ENCODE measurements around the gene C6orf136.
"Not testable (repeated sequence)": the region's sequence is repeated elsewhere in the genome, so short reads cannot be mapped to it uniquely, and the experiment has no call there.

The C6orf136 gene

DNA sequence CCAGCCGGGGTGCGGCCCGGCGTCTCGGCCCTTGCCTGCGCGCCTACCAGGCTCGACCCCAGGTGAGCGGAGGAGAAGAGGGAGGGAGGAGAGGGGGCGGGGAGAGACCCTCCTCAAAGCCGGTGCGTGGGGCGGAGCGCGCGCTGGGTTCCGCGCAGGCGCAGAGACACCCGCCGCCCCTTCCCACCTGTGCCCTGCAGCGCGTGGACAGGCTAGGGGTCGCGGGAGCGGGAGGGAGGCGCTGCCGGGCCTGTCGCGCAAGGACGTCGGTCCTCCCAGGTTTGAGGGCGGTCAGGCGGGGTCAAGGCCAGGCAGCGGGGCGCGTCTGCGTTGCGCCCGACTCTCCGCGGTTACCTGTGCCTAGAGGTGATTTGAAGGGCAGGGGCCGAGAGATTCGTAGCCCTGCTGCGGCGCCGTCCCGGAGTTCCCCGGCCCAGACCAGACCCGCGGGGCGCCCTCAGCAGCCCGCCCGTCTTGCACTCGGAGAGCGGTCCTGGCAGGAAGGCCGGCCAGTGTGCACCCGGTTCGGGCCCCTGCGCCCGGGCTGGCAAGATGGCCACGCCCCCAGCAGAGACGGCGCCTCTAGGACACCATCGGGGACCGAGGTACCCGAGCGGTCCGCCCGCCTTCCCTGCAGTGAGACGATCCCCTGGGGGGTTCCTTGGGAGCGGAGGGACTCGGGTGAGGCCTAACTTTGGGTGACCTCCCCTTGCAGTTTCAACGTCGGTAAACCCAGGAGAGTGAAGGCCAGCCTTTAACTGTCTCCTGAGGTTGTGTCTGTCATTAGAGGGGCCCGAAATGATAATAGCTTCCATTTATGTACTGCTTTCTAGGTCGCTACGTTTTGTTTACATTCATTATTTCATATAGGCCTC lies 546 bp downstream of the C6orf136 start:
- TF ChIP-seq, protein P1, sequence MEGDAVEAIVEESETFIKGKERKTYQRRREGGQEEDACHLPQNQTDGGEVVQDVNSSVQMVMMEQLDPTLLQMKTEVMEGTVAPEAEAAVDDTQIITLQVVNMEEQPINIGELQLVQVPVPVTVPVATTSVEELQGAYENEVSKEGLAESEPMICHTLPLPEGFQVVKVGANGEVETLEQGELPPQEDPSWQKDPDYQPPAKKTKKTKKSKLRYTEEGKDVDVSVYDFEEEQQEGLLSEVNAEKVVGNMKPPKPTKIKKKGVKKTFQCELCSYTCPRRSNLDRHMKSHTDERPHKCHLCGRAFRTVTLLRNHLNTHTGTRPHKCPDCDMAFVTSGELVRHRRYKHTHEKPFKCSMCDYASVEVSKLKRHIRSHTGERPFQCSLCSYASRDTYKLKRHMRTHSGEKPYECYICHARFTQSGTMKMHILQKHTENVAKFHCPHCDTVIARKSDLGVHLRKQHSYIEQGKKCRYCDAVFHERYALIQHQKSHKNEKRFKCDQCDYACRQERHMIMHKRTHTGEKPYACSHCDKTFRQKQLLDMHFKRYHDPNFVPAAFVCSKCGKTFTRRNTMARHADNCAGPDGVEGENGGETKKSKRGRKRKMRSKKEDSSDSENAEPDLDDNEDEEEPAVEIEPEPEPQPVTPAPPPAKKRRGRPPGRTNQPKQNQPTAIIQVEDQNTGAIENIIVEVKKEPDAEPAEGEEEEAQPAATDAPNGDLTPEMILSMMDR (IDR thresholded peaks at IDR 0.05; ENCODE audit: insufficient read depth, low read depth, low read length, missing control alignments): no peak
- DNase-seq (ENCODE audit: low read depth): peak; percentile 57
- H3K4me3 ChIP-seq (ENCODE audit: low read length): peak overlapping the region; percentile 71

DNA sequence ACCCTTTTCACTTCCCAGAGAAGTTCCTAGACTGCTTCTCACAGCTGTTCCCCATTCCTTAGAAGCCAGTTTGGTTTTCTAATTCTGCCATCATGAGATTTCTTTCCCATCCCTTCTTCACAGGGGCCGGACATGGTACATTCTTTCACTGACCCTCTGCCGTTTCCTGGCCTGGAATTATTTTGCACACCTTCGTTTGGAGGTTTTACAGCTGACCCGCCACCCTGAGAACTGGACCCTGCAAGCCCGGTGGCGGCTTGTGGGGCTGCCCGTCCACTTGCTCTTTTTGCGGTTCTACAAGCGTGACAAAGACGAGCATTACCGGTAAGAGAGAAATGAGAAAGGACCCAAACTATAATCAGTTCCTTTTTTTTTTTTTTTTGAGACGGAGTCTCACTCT lies 4.2 kb downstream of the C6orf136 start:
- no peak overlapping the region for H3K4me3 ChIP-seq (ENCODE audit: low read length)
- DNase-seq (ENCODE audit: low read depth): no peak
- TF ChIP-seq, protein P1 (IDR thresholded peaks at IDR 0.05; ENCODE audit: insufficient read depth, low read depth, low read length, missing control alignments): no peak

DNA sequence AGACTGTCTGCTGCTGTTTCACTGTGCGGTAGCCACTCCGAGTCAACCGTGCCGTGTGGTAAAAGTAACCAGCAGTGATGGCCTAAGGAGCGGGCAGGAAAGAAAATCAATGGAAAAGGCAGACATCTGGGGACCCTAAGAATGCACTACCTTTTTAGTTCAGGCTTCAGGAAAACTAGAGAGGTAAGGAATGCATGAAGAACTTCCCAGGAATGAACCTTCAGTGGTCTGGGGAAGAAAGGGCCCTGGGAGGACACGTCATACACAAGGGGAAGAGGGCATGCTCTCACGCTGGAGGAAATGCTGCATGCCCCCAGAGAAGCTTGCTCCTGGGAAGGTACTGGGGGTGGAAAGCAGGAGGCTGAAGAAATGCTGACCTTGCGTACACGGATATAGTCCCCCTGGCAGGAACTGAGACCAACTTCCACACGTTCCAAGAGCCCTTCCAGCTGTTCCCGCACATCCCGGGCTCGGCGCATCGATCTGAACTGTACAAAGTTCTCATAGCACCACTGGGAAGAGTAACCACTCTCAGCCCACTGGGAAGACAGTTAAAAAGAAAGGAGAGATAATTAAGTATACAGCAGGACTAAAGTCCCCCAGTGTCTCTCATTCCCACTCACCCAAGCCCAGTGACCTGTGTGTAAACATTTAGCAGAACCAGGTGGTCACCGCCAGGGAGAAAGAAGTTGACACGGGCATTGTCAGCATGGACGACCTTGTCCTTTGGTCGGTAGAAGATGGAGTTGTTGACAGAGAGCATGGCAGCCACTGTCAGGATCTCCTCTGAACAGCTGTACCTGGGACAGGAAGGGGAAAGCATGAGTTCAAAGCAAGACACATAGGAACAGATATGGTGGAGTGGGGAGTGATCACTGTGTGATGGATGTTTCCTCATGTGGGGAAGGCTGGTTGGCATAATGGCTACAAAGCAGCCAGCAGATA lies 8.1 kb downstream of the C6orf136 start:
- TF ChIP-seq, protein P1 (IDR thresholded peaks at IDR 0.05; ENCODE audit: insufficient read depth, low read depth, low read length, missing control alignments): no peak
- H3K4me3 ChIP-seq (ENCODE audit: low read length): no peak overlapping the region
- DNase-seq (ENCODE audit: low read depth): no peak

- H3K4me3 ChIP-seq (ENCODE audit: low read length): no peak overlapping the region
- no peak for DNase-seq (ENCODE audit: low read depth)
- TF ChIP-seq, protein P1 (IDR thresholded peaks at IDR 0.05; ENCODE audit: insufficient read depth, low read depth, low read length, missing control alignments): no peak
Observed at GRCh38 chr6:30655743-30656094, 8.8 kb downstream of the C6orf136 start.

GRCh38 chr6:30656513-30656912 lies 9.6 kb downstream of the C6orf136 start:
- no peak for DNase-seq (ENCODE audit: low read depth)
- TF ChIP-seq, protein P1 (IDR thresholded peaks at IDR 0.05; ENCODE audit: insufficient read depth, low read depth, low read length, missing control alignments): no peak
- no peak overlapping the region for H3K4me3 ChIP-seq (ENCODE audit: low read length)

DNA sequence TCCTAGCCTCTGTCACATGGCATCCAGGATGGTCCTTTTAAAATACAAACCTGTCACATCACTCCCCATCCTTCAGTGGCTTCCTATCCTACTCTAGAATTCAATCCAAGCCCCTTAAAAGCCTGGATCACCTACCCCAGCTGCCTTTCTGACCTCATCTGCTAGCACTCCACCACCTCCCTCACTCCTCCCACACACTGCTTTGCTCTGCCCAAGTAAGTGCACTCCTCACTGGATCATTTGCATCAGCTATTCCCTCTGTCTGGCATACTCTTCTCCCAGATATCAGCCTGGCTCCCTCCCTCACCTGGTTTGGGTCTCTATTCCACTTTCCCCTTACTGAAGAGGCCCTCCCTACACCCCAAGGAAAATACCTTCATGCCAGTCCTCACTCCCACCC lies 10.5 kb downstream of the C6orf136 start:
- H3K4me3 ChIP-seq (ENCODE audit: low read length): no peak overlapping the region
- no peak for DNase-seq (ENCODE audit: low read depth)
- TF ChIP-seq, protein P1 (IDR thresholded peaks at IDR 0.05; ENCODE audit: insufficient read depth, low read depth, low read length, missing control alignments): no peak

- not testable (repeated sequence) for DNase-seq (ENCODE audit: low read depth); H3K4me3 ChIP-seq (ENCODE audit: low read length)
Observed at GRCh38 chr6:30657922-30658321, 11.0 kb downstream of the C6orf136 start.
